HG03354 (cell line): ENCODE measurements around the gene PRR11.
A peak's percentile ranks its signal among the peaks of the same experiment; 100 is the strongest.
"Not testable (repeated sequence)": the region's sequence is repeated elsewhere in the genome, so short reads cannot be mapped to it uniquely, and the experiment has no call there.

Experiments
- ATAC-seq: cut with Tn5 transposase; IDR thresholded peaks from one replicate; pipeline ENCODE4 v1.9.1; 2021; ENCODE audit warnings: mild to moderate bottlenecking; ENCODE audit not compliant: unreplicated experiment, poor library complexity, severe bottlenecking

The PRR11 gene

GRCh38 chr17:59155439-59156177 lies at the start of gene PRR11:
TSS of gene PRR11 (plus strand) at chr17:59155746. CDS start at chr17:59169753, 14,007 bp downstream.
- ATAC-seq, result peak; percentile 88

GRCh38 chr17:59105852-59106462 lies 49.6 kb upstream of the PRR11 start:
- peak; percentile 34 for ATAC-seq

GRCh38 chr17:59106463-59107305 lies 48.9 kb upstream of the PRR11 start, which contains the start of gene TRIM37:
TSS of gene TRIM37 (minus strand) at chr17:59106880. CDS start at chr17:59106461, 419 bp downstream.
- peak; percentile 96 for ATAC-seq

GRCh38 chr17:59107306-59107670 lies 48.3 kb upstream of the PRR11 start:
- no peak for ATAC-seq

GRCh38 chr17:59108400-59109102 lies 47.0 kb upstream of the PRR11 start:
- ATAC-seq, result no peak

- no peak for ATAC-seq
Observed at GRCh38 chr17:59110973-59111372, 44.6 kb upstream of the PRR11 start.

GRCh38 chr17:59111539-59111938 lies 44.0 kb upstream of the PRR11 start:
- no peak for ATAC-seq

GRCh38 chr17:59115474-59115873 lies 40.1 kb upstream of the PRR11 start:
- ATAC-seq, result no peak

- ATAC-seq, result no peak
Observed at GRCh38 chr17:59121901-59122480, 33.6 kb upstream of the PRR11 start.

GRCh38 chr17:59124665-59125064 lies 30.9 kb upstream of the PRR11 start:
- no peak for ATAC-seq

GRCh38 chr17:59126809-59127417 lies 28.6 kb upstream of the PRR11 start:
- no peak for ATAC-seq

GRCh38 chr17:59129814-59130213 lies 25.7 kb upstream of the PRR11 start:
- no peak for ATAC-seq

GRCh38 chr17:59131131-59131530 lies 24.4 kb upstream of the PRR11 start:
- ATAC-seq, result no peak

- not testable (repeated sequence) for ATAC-seq
Observed at GRCh38 chr17:59138339-59138738, 17.2 kb upstream of the PRR11 start.

- no peak for ATAC-seq
Observed at GRCh38 chr17:59139939-59140338, 15.6 kb upstream of the PRR11 start.

- no peak for ATAC-seq
Observed at GRCh38 chr17:59141860-59142259, 13.7 kb upstream of the PRR11 start.

GRCh38 chr17:59145571-59146096 lies 9.9 kb upstream of the PRR11 start:
- ATAC-seq, result no peak

- no peak for ATAC-seq
Observed at GRCh38 chr17:59149051-59149450, 6.5 kb upstream of the PRR11 start.
